T-helper 2 cell treated with Interferon-gamma antibody and Interleukin-4, amounts not matched to agents 5 μg/mL and 100 μg/mL, for 36 hours (primary cell): ENCODE measurements around the gene MRPL53.
A peak's percentile ranks its signal among the peaks of the same experiment; 100 is the strongest.

Experiments
- DNase-seq: peaks from one replicate; pipeline ENCODE4 v3.0.0; 2021; ENCODE audit warnings: low spot score
- H3K27ac Mint-ChIP-seq: one replicate; pipeline ENCODE4 v1.8.0; 2021; ENCODE audit warnings: mild to moderate bottlenecking, mixed read lengths
- H3K27me3 Mint-ChIP-seq: one replicate; pipeline ENCODE4 v1.8.0; 2021; ENCODE audit warnings: low read depth, mixed read lengths
- H3K36me3 Mint-ChIP-seq: one replicate; pipeline ENCODE4 v1.8.0; 2021; ENCODE audit warnings: low read depth, mixed read lengths
- H3K4me1 Mint-ChIP-seq: one replicate; pipeline ENCODE4 v1.8.0; 2021; ENCODE audit warnings: low read depth, mixed read lengths
- H3K4me3 Mint-ChIP-seq: one replicate; pipeline ENCODE4 v1.8.0; 2022; ENCODE audit warnings: mild to moderate bottlenecking, moderate library complexity, mixed read lengths
- H3K9me3 Mint-ChIP-seq: one replicate; pipeline ENCODE4 v1.8.0; 2021; ENCODE audit warnings: mixed read lengths

The MRPL53 gene

DNA sequence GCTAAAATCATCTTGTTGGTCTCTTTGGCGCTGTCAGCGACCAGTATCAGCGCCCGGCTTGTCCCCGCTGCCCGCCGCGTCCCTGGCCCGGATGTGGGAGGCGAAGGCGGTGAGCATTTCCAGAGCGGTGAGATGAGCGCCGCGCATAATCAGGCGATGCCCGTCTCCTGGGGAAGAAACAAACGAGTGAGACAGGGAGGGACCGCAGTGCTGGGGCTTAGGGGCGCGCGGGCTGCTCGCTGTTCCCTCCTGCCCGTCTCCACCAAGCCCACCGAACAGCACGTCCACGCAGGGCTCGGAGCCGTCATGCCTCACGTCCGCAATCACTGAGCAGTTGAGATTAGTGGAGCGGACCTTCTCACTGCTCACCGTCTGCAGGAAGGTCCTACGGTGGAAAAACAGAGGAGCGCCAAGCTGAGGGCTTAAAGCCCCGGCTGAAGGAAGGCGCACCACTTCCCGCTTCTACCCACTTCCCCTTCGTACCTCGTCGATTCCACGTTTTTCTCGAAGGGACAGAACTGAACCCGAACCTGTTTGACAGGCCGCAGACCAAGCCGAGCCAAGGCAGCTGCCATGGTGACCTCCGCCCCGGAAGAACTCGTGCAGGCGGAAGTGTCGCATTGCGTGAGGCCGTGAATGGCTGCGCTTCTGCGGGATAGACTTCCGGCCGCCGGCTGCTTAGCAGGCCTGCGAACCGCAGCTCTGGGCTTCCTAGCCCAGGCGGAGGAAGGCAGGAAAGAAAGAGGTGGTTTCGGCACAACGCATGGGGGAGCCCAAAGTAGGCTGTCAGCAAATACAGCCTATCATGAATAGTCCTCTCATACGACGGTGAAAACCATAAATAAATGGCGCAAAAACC is at the start of gene MRPL53:
Gene MRPL53, minus strand, starts transcription at position 595 of the 859 bp plus-strand sequence. Its CDS starts 20 bp downstream, at position 575.
- peak within 1 kb of the TSS; percentile 97 for H3K4me3 Mint-ChIP-seq
- H3K36me3 Mint-ChIP-seq, result peaks cover 33% of the 10 kb centered on the region
- peak; percentile 94 for DNase-seq
- peaks cover 15% of the 10 kb centered on the region for H3K4me1 Mint-ChIP-seq
- H3K9me3 Mint-ChIP-seq, result no peaks in the 10 kb centered on the region
- H3K27ac Mint-ChIP-seq, result peak within 1 kb of the TSS; percentile 98
- H3K27me3 Mint-ChIP-seq, result no peaks in the 10 kb centered on the region

DNA sequence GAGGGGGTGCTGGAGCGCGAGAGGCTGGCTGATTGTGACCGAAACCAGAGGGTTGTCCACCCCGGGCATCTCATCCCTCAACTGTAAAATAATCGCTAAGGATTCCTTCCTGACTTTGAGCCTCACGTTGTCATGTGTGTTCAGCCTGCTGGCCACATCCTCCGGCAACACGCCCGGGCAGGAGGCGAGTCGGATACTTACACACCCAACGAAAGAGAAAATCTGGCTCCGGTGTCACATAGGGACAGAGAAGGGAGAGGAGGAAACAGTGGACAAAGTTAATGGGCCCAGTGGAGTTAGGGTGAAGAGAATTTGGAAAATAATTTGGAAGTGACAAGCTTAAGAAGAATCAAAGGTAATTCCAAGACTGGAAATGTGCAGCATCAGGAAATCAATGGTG is 44.2 kb upstream of the MRPL53 start:
- peak overlapping the region; percentile 76 for H3K4me3 Mint-ChIP-seq
- H3K27ac Mint-ChIP-seq, result no peak overlapping the region
- peaks cover 8% of the 10 kb centered on the region for H3K36me3 Mint-ChIP-seq
- no peaks in the 10 kb centered on the region for H3K9me3 Mint-ChIP-seq
- H3K27me3 Mint-ChIP-seq, result peaks cover 73% of the 10 kb centered on the region
- DNase-seq, result no peak
- H3K4me1 Mint-ChIP-seq, result peaks cover 16% of the 10 kb centered on the region

- H3K4me1 Mint-ChIP-seq, result peaks cover 20% of the 10 kb centered on the region
- H3K27me3 Mint-ChIP-seq, result peaks cover 78% of the 10 kb centered on the region
- H3K36me3 Mint-ChIP-seq, result peaks cover 8% of the 10 kb centered on the region
- no peak overlapping the region for H3K27ac Mint-ChIP-seq
- peak overlapping the region; percentile 76 for H3K4me3 Mint-ChIP-seq
- H3K9me3 Mint-ChIP-seq, result no peaks in the 10 kb centered on the region
- DNase-seq, result peak; percentile 71
Measured at GRCh38 chr2:74515981-74516633, 43.6 kb upstream of the MRPL53 start.

DNA sequence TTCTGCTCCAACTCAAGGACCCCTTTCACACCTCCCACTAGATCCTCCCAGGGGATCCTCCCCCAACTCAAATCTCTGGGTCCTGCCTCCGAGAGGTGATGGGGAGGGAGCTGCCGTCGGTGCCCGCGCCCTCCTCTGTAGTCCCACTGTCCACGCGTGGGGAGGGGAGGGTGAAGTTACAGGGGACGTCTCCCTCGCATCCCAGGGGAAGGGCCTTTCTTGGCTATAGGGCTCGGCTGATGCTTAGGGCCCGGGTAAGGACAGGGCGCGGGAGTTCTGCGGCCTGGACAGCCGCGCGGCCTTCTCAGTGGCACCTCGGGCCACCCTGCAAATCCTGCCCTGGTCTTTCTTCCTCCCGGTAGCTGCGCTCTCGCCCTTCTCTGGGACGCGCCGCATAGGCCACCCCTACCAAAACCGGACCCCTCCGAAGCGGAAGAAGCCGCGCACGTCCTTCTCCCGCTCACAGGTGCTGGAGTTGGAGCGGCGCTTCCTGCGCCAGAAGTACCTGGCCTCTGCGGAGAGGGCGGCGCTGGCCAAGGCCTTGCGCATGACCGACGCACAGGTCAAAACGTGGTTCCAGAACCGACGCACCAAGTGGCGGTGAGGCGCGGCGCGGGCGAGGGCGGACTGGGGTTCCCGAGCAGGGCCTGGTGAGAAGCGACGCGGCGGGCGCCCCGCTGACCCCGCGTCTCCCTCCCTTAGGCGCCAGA is 42.9 kb upstream of the MRPL53 start:
- no peaks in the 10 kb centered on the region for H3K9me3 Mint-ChIP-seq
- H3K27ac Mint-ChIP-seq, result peak overlapping the region; percentile 49
- peak overlapping the region; percentile 82 for H3K4me3 Mint-ChIP-seq
- DNase-seq, result no peak
- H3K4me1 Mint-ChIP-seq, result peaks cover 24% of the 10 kb centered on the region
- H3K27me3 Mint-ChIP-seq, result peaks cover 80% of the 10 kb centered on the region
- H3K36me3 Mint-ChIP-seq, result peaks cover 8% of the 10 kb centered on the region

- H3K36me3 Mint-ChIP-seq, result peaks cover 8% of the 10 kb centered on the region
- peaks cover 27% of the 10 kb centered on the region for H3K4me1 Mint-ChIP-seq
- DNase-seq, result no peak
- H3K27me3 Mint-ChIP-seq, result peaks cover 77% of the 10 kb centered on the region
- H3K27ac Mint-ChIP-seq, result no peak within 1 kb of the TSS
- H3K9me3 Mint-ChIP-seq, result no peaks in the 10 kb centered on the region
- H3K4me3 Mint-ChIP-seq, result peak within 1 kb of the TSS; percentile 82
Measured at GRCh38 chr2:74514368-74515270, 42.1 kb upstream of the MRPL53 start, which contains the start of gene TLX2. TSS of gene TLX2 (plus strand) at chr2:74514450. CDS start at chr2:74514807, 357 bp downstream.

GRCh38 chr2:74513605-74514367 is 41.3 kb upstream of the MRPL53 start:
- H3K4me1 Mint-ChIP-seq, result peaks cover 28% of the 10 kb centered on the region
- no peak overlapping the region for H3K27ac Mint-ChIP-seq
- no peak for DNase-seq
- peaks cover 8% of the 10 kb centered on the region for H3K36me3 Mint-ChIP-seq
- peak overlapping the region; percentile 55 for H3K4me3 Mint-ChIP-seq
- H3K9me3 Mint-ChIP-seq, result no peaks in the 10 kb centered on the region
- H3K27me3 Mint-ChIP-seq, result peaks cover 69% of the 10 kb centered on the region

DNA sequence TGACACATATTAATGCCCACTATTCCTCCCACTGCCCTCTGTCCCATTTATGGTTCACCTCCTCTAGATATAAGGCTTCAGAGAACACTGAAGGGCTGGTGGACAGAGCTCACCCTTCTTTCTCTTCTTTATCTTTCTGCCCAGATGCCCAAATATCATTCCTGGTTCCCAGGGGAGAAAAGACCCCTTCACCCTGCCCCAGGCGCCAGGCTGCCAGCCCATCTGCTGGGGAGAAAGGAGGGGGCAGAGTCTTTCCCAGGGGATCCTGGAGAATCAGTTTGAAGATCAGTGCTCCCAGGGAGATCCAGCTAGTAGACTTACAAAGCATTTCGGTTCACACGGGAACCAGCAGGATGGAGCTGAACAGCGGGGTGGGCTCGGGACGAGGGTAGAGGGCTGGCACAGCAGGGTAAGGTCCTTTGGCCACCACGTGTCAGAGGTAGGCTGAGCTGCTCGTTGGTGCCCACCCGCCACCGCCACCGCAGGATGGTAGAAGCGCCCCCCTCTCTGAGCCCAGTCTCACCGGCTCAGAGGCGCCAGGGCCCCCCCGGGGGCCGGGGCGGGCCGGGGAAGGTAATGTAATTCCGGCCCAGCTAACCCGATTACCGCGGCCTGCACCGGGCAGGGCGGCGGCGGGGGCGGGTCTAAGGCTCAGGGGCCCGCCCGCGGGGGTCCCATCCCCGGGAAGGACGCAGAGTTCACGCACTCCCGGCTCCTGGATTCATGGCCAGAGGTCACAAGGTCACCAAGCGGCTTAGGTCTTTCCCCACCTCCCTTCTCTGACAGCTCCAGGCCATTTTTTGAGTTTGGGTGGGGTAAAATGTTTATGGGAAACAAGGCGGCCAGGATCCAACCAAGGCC is 40.5 kb upstream of the MRPL53 start:
- Mint-ChIP-seq H3K9me3 (no peaks in the 10 kb centered on the region), H3K4me3 (peak overlapping the region; percentile 55), H3K27me3 (peaks cover 64% of the 10 kb centered on the region), H3K27ac (no peak overlapping the region), H3K4me1 (peaks cover 35% of the 10 kb centered on the region), H3K36me3 (peaks cover 8% of the 10 kb centered on the region)
- no peak for DNase-seq

DNA sequence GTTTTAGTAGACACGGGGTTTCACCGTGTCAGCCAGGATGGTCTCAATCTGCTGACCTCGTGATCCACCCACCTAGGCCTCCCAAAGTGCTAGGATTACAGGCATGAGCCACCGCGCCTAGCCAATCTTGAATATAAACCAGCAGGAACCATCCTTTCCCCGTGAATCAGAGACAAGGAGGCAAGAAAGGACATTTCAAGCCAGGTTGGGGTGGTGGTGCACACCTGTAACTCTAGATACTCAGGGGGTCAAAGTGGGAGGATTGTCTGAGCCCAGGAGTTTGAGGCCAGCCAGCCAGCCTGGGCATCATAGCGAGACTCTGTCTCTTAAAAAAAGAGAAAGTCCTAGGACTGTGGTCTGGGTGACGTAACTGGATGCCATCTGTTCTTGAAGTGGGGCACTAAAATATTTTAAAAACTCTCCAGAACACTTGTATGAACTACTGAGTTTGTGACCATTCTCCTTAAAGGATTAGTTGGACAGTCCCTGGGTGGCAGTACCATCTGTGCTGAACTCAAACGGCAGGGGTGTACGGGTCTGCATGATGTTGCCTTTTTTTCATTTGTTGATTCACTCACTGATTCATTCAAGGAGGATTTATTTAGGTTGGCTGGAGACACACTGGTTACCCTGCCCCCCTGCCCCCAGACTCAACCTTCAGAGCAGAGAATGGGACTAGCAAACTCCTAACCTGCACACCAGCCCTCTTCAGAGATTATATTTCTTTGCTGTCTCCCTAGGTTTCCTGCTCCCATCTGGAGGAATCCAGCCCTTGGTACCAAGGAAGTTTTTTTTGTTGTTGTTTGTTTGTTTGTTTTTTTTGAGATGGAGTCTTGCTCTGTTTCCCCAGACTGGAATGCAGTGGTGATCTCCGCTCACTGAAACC is 38.9 kb upstream of the MRPL53 start:
- H3K4me3 Mint-ChIP-seq, result no peak overlapping the region
- H3K9me3 Mint-ChIP-seq, result no peaks in the 10 kb centered on the region
- DNase-seq, result no peak
- H3K36me3 Mint-ChIP-seq, result peaks cover 7% of the 10 kb centered on the region
- no peak overlapping the region for H3K27ac Mint-ChIP-seq
- peaks cover 48% of the 10 kb centered on the region for H3K27me3 Mint-ChIP-seq
- H3K4me1 Mint-ChIP-seq, result peaks cover 32% of the 10 kb centered on the region

- Mint-ChIP-seq H3K27ac (no peak overlapping the region), H3K36me3 (peaks cover 12% of the 10 kb centered on the region), H3K9me3 (no peaks in the 10 kb centered on the region), H3K27me3 (peaks cover 41% of the 10 kb centered on the region), H3K4me3 (no peak overlapping the region), H3K4me1 (peaks cover 34% of the 10 kb centered on the region)
- DNase-seq, result no peak
Measured at GRCh38 chr2:74510272-74510671, 37.8 kb upstream of the MRPL53 start.

- Mint-ChIP-seq H3K4me1 (peaks cover 41% of the 10 kb centered on the region), H3K27me3 (peaks cover 29% of the 10 kb centered on the region)
- no peak for DNase-seq
Measured at GRCh38 chr2:74507926-74508520, 35.5 kb upstream of the MRPL53 start.

More at GRCh38 chr2:74507926-74508520, 35.5 kb upstream of the MRPL53 start:
- Mint-ChIP-seq H3K36me3 (peaks cover 23% of the 10 kb centered on the region), H3K4me3 (peak overlapping the region; percentile 96), H3K9me3 (no peaks in the 10 kb centered on the region), H3K27ac (peak overlapping the region; percentile 99)
